KMS-11 (cell line): ENCODE data around the gene RCCD1.

ENCODE experiments used
- H2AFZ ChIP-seq: fragments of 200-600 bp; sonication (generic); 2 replicates; pipeline ENCODE4 v1.6.1; 2016; ENCODE audit warnings: antibody characterized with exemption, mixed run types, low read depth
- H3K27ac ChIP-seq: fragments of 200-600 bp; sonication (generic); 2 replicates; pipeline ENCODE4 v1.6.1; 2016; ENCODE audit warnings: mild to moderate bottlenecking, mixed run types
- H3K27me3 ChIP-seq: fragments of 200-600 bp; sonication (generic); 2 replicates; pipeline ENCODE4 v1.6.1; 2017; ENCODE audit warnings: mild to moderate bottlenecking, low read depth, mixed run types, moderate library complexity; ENCODE audit not compliant: insufficient read depth
- H3K36me3 ChIP-seq: fragments of 200-600 bp; sonication (generic); 2 replicates; pipeline ENCODE4 v1.6.1; 2017; ENCODE audit warnings: mild to moderate bottlenecking, mixed run types; ENCODE audit not compliant: insufficient read depth
- H3K4me1 ChIP-seq: fragments of 200-600 bp; sonication (generic); 2 replicates; pipeline ENCODE4 v1.6.1; 2016; ENCODE audit warnings: mild to moderate bottlenecking, low read depth, mixed run types; ENCODE audit not compliant: poor library complexity, severe bottlenecking
- H3K4me2 ChIP-seq: fragments of 200-600 bp; sonication (generic); 2 replicates; pipeline ENCODE4 v1.7.0; 2016; ENCODE audit warnings: mild to moderate bottlenecking, mixed run types
- H3K4me3 ChIP-seq: fragments of 200-600 bp; sonication (generic); IDR thresholded peaks from 2 replicates; pipeline ENCODE4 v1.6.1; 2017; ENCODE audit warnings: low read depth, low read length, mixed read lengths; ENCODE audit not compliant: insufficient read depth
- H3K79me2 ChIP-seq: fragments of 200-600 bp; sonication (generic); 2 replicates; pipeline ENCODE4 v1.6.1; 2016; ENCODE audit warnings: low read depth, mixed run types; ENCODE audit not compliant: insufficient read depth
- H3K9ac ChIP-seq: fragments of 200-600 bp; sonication (generic); 2 replicates; pipeline ENCODE4 v1.6.1; 2016; ENCODE audit warnings: mild to moderate bottlenecking, mixed run types
- H4K20me1 ChIP-seq: fragments of 200-600 bp; sonication (generic); 2 replicates; pipeline ENCODE4 v1.6.1; 2016; ENCODE audit warnings: mild to moderate bottlenecking, mixed run types; ENCODE audit not compliant: insufficient read depth
- CTCF ChIP-seq: fragments of 200-600 bp; sonication (generic); conservative IDR thresholded peaks from 2 replicates; pipeline ENCODE4 v1.6.1; 2017; ENCODE audit warnings: low read depth, mild to moderate bottlenecking, antibody characterized with exemption, low read length, moderate library complexity, mixed read lengths

Gene RCCD1

GRCh38 chr15:90968434-90968833, 13.8 kb downstream of the RCCD1 start:
- Histone ChIP-seq H3K4me2 (no peak overlapping the region), H3K4me1 (no peaks in the 10 kb centered on the region), H3K27me3 (no peaks in the 10 kb centered on the region), H3K36me3 (no peaks in the 10 kb centered on the region; the same call in 1 of the 2 replicates), H4K20me1 (no peaks in the 10 kb centered on the region), H3K9ac (no peak overlapping the region), H3K4me3 (no peak overlapping the region), H3K27ac (no peak overlapping the region), H3K79me2 (no peaks in the 10 kb centered on the region; the same call in 1 of the 2 replicates), H2AFZ (no peak overlapping the region)
- no peak for TF ChIP-seq CTCF

- Histone ChIP-seq H3K4me2 (no peak overlapping the region), H3K4me3 (no peak overlapping the region), H2AFZ (no peak overlapping the region)
Measured at GRCh38 chr15:90970274-90970673, 15.6 kb downstream of the RCCD1 start.

GRCh38 chr15:90972133-90972532, 17.4 kb downstream of the RCCD1 start:
- Histone ChIP-seq H2AFZ (no peak overlapping the region), H3K36me3 (peaks cover 12% of the 10 kb centered on the region; the same call in 1 of the 2 replicates), H3K9ac (no peak overlapping the region), H3K27ac (no peak overlapping the region), H3K79me2 (no peaks in the 10 kb centered on the region), H3K27me3 (no peaks in the 10 kb centered on the region), H3K4me1 (no peaks in the 10 kb centered on the region), H3K4me2 (no peak overlapping the region), H4K20me1 (no peaks in the 10 kb centered on the region), H3K4me3 (no peak overlapping the region)
- no peak for TF ChIP-seq CTCF

More at GRCh38 chr15:90970274-90970673, 15.6 kb downstream of the RCCD1 start:
- H3K27ac ChIP-seq, result no peak overlapping the region
- H3K4me1 ChIP-seq, result no peaks in the 10 kb centered on the region
- H3K79me2 ChIP-seq, result no peaks in the 10 kb centered on the region
- no peaks in the 10 kb centered on the region for H4K20me1 ChIP-seq
- no peak overlapping the region for H3K9ac ChIP-seq
- H3K27me3 ChIP-seq, result no peaks in the 10 kb centered on the region
- H3K36me3 ChIP-seq, result peaks cover 12% of the 10 kb centered on the region; the same call in 1 of the 2 replicates
- TF ChIP-seq CTCF, result no peak

GRCh38 chr15:90974216-90974615, 19.5 kb downstream of the RCCD1 start:
- no peaks in the 10 kb centered on the region for H3K79me2 ChIP-seq
- no peak overlapping the region for H3K4me2 ChIP-seq
- no peak overlapping the region for H3K4me3 ChIP-seq
- no peaks in the 10 kb centered on the region for H3K27me3 ChIP-seq
- H3K27ac ChIP-seq, result no peak overlapping the region
- no peak overlapping the region for H3K9ac ChIP-seq
- H2AFZ ChIP-seq, result no peak overlapping the region
- H3K4me1 ChIP-seq, result no peaks in the 10 kb centered on the region
- H4K20me1 ChIP-seq, result no peaks in the 10 kb centered on the region
- peaks cover 16% of the 10 kb centered on the region; the same call in 1 of the 2 replicates for H3K36me3 ChIP-seq
- no peak for TF ChIP-seq CTCF
